GM13976 (cell line): ENCODE data around the gene EPC1.

Experiments used
- DNase-seq: peaks from one replicate; pipeline ENCODE4 v3.0.0; 2012; ENCODE audit warnings: low spot score
- in situ Hi-C: fragments of 300-500 bp; cut with MboI; formaldehyde crosslinking; loops from one replicate; pipeline ENCODE4 v1.12.0; 2022; ENCODE audit warnings: low sequenced_read_pairs, mixed read lengths, inconsistent platforms; ENCODE audit not compliant: unreplicated experiment
- TF ChIP-seq, protein P1 (sequence below): IDR thresholded peaks from 2 replicates; pipeline ENCODE4 v1.5.1; 2012; ENCODE audit warnings: borderline replicate concordance, mild to moderate bottlenecking; ENCODE audit not compliant: insufficient read depth; ENCODE audit errors: extremely low read depth, missing control alignments, control extremely low read depth

Gene EPC1

DNA sequence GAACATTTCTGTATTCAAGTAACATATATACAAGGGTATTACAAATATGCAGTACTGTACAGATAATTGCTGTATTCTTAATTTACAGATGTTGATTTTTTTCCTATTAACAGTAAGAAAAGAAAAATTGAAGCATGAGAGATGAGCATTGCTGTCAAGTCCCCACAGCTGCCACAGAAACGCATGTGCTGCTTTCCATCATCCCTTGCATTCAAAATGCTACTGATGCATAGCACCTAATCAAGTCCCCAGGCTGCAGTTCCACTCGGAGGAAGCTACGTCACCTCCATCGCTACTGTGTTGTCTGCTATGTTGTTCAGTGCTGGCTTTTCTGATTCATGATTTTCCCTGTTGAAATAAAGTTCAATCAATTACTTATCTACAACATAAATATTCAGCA lies 78.2 kb downstream of the EPC1 start:
- no peak for DNase-seq
- in situ Hi-C loops, result no loop called here
- TF ChIP-seq, protein P1, sequence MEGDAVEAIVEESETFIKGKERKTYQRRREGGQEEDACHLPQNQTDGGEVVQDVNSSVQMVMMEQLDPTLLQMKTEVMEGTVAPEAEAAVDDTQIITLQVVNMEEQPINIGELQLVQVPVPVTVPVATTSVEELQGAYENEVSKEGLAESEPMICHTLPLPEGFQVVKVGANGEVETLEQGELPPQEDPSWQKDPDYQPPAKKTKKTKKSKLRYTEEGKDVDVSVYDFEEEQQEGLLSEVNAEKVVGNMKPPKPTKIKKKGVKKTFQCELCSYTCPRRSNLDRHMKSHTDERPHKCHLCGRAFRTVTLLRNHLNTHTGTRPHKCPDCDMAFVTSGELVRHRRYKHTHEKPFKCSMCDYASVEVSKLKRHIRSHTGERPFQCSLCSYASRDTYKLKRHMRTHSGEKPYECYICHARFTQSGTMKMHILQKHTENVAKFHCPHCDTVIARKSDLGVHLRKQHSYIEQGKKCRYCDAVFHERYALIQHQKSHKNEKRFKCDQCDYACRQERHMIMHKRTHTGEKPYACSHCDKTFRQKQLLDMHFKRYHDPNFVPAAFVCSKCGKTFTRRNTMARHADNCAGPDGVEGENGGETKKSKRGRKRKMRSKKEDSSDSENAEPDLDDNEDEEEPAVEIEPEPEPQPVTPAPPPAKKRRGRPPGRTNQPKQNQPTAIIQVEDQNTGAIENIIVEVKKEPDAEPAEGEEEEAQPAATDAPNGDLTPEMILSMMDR, result no peak

DNA sequence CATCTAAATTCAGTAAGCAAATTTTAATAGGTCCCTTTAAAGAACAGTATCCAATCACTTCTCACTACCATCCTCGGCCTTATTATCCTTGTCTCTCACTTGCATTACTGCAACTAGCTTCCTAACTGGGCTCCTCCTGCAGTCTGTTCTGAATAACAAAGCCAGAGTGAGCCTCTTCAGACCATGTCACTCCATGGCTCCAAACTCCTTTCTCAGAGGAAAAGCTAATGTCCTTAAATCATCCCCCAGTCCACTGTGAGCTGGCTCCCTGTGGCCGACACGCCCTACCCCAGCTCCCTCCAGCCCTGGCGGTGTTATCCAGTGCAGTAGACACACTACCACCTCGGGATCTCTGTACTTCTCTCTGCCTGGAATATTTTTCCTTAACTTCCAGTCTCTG lies 80.0 kb downstream of the EPC1 start:
- in situ Hi-C loops, result no loop called here
- TF ChIP-seq, protein P1, result no peak
- no peak for DNase-seq

DNA sequence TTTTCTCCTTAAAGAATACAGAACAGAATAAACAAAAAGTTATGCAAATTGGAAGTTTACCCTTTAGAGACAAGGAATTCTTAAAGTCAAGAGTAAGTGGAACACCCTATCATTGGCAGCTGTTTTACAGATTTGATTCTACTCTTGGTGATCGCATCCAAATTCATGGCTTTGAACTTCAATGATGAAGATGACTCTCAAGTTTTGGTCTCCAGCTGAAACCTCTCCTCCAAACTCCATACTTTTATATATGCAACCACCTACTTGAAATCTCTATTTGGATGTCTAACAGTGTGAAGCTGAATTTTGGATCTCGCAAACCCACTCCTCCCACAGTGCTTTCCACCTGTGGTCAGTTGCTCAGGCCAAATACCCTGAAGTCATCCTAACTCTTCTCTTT lies 80.4 kb downstream of the EPC1 start:
- in situ Hi-C loops, result no loop called here
- TF ChIP-seq, protein P1, result no peak
- no peak for DNase-seq

DNA sequence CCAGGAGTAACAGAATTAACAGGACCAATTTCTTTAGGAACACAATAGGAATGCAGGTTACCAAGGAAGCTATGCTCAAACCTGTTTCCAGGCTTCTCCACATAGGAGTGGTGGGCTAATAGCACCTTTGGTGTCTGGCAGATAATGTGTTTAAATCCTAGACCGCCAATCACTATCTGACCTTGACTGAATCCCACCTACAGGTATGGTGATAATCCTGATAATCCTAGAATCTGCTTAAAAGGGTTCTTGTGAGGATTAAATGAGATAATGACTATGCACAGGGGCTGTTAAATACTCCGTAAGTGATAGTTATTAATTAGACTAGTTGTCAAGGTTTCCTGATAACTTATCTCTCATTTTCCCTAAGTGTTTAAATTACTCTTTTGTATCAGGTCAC lies 81.2 kb downstream of the EPC1 start:
- in situ Hi-C loops, result no loop called here
- TF ChIP-seq, protein P1, result no peak
- no peak for DNase-seq

DNA sequence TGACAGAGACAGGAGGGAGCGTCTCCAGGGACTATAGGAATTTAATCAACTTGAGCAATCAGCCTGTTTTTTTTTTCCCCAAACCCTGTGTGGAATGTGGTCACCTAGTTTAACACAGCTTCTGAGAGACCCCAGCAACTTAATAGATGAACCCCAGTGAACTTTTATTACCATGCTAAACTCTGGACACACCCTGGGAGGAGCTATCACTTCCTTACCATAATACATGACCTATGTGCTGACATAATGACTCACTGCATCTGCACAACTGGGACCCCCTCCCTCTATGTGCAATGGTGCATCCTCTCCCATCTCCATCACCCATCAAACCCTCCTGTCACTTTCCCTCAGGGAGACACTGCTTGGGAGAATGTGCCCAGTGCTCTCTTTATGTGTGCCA lies 83.7 kb downstream of the EPC1 start:
- TF ChIP-seq, protein P1, result no peak
- DNase-seq, result no peak
- in situ Hi-C loops, result no loop called here

DNA sequence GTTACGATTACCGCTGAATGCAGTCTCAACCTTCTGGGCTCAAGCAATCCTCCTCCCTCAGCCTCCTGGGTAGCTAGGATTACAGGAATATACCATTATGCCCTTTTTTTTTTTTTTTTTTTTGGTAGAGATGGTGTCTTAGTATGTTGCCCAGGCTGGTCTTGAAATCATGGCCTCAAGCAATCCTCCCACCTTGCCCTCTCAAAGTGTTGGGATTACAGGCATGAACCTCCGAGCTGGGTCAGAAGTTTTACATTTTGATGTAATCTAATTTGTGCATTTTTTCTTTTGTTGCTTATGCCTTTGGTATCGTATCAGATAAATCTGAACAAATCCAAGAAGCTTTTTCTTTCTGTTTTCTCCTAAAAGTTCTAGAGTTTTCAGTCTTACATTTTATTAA lies 87.4 kb downstream of the EPC1 start:
- TF ChIP-seq, protein P1, result no peak
- DNase-seq, result no peak
- in situ Hi-C loops, result loop anchor here (10.0 kb wide), 1 partner anchor 85 kb away; the partner anchor contains the start of gene EPC1
